RPMI7951 (cell line): ENCODE measurements around the gene MAFF. TPM values are rescaled to one million over a fixed set of nuclear protein-coding genes. Genes with fewer than 3 reads are reported as not detected.

Source experiments
- DNase-seq: peaks from one replicate; pipeline ENCODE4 v3.0.0-alpha.2; 2012; ENCODE audit warnings: low read depth
- total RNA-seq: library from RNA; depleted of rRNA; stranded (reverse); fragments of >200 nt; shearing (Covaris generic); gene quantifications from 2 replicates; pipeline ENCODE4 v1.2.3, GENCODE V29; 2014; rRNA removed

Gene MAFF
- total RNA-seq, 1 experiment from 2014 or later, result 6.4 TPM

DNA sequence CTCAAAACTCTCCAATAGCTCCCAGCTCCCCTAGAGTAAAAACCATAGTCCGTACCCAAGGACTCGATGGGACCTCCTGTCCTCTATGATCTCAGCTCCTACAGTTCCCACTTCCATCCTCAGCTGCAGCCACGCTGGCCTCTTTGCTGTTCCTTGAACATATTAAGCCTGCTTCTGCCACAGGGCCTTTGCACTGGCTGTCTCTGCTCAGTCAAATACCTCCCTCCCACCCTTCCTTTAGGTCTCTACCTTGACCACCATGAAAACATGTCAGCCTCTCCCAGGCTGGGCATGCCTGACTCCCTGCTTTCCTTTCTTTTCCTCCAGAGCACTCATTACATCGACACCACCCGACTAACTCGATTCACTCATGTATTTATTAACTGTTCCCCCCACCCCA, 46.5 kb downstream of the MAFF start:
- DNase-seq, result no peak

DNA sequence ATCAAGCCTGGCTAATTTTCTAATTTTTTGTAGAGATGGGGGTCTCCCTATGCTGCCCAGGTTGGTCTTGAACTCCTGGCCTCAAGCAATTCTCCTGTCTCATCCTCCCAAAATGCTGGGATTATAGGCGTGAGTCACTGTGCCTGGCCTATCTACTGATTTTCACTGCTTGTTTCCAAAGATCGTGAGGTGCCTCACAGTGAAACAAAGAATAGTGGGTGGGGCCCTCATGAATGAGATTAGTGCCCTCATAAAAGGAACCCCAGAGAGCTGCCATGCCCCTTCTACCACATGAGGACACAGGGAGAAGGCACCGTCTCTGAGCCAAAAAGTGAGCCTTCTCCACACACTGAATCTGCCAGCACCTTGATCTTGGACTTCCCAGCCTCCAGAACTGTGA, 47.5 kb downstream of the MAFF start:
- DNase-seq, result no peak

DNA sequence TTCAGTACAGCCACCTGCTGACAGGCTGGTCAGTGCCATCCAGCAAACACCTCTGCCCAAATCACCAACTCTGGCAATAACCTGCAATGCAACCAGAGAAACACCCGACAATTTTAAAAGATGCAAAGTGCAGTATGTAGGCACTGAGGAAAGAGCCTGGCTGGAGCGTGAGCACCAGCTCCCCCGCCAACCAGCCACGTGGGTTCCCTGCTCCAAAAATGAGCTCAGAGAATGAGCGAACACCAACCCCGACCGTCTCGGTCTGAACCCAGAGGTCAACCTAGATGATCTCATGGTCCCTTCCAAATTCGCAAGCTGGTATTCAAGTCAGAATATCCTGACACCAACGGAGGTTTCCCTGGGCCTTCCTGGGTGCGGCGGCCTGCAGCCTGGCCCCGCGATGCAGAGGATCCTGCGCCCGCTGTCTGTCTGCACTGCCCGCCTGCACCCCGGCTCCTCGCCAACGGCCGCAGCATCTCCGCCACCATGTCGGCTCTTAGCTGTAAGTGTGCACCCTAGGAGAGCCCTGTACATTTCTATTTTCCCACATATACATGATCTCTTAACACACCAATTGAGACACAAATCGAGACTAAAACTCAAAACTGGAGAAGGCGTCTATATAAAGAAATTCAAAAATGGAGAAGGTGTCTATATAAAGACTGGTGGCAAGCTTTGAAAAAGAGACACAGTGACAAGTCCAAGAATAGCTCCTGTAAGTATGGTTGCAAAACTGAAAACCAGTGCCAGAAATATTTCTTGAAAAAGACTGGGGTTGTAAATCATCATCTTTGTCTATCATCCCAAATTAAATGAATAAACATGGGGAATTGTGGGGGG, 48.2 kb downstream of the MAFF start:
- DNase-seq, result no peak

DNA sequence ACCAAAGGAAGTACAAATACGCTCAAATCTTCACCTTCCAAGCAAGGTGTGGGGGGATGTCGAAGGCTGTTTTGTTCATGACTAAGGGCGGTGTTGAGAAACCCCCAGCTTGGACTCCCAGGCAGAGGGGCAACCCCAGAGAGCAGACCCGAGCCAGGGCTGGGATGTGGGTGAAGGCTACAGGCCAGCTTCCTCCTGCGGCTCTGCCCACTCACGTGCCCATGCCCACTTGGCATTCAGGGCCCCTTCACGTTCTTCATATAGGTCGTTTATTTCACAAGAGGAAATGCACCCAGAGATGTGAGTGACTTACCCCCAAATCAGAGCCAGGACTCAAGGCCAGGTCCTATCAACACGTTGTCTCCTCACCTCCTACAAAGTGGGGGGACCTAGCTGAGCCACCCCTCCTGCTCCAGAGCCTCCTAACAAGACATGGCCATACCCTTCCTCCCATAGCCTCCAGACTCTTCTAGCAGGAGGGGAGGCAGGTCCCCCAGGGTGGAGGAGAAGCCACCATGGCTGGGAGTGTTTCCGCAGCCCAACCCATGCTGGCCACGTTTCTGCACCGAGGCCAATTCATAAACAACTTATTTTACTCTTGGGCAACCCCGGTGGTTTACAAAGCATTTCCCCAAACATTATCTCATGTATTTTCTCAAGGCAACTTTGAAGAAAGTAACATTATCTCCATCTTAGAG, 49.0 kb downstream of the MAFF start:
- no peak for DNase-seq

DNA sequence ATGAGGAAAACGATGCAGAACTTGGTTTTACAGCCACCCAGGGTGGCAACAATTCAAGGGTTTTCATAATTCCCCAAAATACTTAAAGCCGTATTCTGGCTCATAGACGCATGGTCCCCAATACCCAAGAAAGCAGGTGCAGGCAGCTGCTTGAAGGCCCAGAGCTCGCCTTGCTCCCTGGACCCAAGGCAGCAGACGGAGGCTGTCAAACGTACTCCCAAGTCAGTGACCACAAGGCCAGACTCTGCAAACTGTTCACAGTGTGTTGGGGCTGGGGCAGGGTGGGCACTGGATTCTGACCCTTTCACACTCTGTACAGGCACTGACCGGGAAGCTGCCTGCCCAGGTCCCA, 49.5 kb downstream of the MAFF start:
- DNase-seq, result no peak

DNA sequence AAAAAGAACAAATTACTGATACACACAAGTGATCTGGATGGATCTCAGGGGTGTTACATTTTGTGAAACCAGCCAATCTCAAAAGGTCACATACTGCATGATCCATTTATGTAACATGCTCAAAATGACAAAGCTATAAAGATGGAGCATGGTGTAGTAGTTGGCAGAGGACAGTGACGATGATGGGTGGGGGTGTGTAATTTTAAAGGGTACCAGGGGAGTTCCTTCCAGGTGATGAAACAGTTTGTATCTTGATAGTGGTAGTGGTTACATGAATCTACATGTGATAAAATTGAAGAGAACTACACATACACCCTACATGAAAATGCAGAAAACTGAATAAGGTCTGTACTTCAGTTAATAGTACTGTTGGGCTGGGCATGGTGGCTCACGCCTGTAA, 53.9 kb downstream of the MAFF start:
- no peak for DNase-seq

DNA sequence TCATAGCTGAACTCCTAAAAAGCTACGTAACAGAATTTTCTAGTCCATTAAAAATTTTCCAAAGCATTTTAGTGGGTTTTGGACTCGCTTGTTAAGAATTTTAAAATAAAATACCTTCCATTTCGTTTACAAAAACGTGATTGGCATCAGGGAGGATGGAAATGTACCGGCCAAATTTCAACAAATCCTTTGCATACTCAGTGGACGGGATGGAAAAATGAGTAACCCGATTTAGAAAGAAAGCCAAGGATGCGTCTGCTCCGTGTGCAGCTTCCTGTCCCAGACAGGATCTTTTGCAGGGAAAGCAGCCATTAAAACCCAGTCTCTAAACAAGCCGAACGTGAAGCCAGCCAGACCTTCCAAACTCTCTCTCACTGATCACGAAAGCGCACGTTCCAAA, 55.4 kb downstream of the MAFF start:
- DNase-seq, result no peak

DNA sequence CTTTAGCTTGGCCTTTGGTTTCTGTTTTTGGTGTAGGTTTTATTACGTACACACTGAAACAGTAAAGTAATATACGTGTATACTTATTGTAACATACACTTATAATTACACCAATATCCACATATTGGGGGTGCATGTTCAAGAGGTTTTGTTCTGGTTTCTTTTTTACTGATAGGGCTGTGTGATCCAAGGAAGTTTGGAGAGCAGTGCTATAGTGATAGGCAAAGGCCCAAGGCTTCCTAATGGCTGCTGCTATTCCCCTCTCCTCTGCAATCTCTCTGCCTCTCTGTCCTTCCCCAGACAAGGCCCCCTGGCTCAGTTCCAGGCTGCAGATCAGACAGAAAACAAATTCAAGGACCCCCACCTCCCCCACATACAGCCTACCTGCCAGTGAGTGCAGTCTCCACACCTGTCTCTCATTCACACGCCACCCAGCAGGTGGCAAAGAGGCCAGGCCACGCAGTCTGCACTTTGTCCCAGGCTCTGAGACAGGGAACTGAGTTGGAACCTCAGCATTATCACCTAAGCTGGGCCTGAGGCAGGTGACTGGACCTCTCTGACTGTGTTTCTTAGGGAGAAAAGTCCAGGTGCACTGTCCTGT, 56.0 kb downstream of the MAFF start:
- no peak for DNase-seq

DNA sequence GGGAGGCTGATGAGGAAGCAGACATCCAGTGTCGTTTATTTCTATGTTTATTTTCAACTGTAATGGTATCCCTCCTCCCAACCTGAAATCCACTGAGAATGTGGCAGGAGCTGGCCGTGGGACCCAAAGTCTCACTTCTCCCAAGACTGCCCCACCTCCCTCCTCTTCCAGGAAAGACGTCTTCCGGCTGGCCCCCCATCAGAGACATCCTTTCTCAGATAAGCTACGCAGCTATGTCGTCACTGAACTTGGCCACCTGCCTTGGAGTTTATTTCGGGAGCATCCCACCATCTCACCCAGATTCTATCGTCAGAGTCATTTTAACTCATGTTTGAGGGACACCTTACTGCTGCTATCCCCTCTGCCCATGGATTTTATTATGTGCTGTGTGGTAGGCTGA, 57.1 kb downstream of the MAFF start:
- no peak for DNase-seq

DNA sequence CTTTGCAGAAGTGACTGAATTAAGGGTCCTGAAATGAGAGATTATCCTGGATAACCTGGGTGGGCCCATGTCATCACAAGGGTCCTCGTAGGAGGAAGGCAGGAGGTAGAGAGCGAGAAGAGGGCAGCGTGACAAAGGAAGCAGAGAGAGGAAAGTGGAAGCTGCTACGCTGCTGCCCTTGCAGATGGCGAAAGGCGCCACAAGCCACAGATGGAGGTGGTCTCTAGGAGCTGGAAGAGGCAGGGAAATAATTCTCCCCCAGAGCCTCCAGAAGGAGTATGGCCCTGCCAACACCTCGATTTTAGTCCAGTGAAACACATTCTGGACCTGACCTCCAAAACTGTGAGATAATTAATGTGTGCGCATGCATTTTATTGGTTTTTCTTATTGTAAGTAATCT, 57.6 kb downstream of the MAFF start:
- no peak for DNase-seq

DNA sequence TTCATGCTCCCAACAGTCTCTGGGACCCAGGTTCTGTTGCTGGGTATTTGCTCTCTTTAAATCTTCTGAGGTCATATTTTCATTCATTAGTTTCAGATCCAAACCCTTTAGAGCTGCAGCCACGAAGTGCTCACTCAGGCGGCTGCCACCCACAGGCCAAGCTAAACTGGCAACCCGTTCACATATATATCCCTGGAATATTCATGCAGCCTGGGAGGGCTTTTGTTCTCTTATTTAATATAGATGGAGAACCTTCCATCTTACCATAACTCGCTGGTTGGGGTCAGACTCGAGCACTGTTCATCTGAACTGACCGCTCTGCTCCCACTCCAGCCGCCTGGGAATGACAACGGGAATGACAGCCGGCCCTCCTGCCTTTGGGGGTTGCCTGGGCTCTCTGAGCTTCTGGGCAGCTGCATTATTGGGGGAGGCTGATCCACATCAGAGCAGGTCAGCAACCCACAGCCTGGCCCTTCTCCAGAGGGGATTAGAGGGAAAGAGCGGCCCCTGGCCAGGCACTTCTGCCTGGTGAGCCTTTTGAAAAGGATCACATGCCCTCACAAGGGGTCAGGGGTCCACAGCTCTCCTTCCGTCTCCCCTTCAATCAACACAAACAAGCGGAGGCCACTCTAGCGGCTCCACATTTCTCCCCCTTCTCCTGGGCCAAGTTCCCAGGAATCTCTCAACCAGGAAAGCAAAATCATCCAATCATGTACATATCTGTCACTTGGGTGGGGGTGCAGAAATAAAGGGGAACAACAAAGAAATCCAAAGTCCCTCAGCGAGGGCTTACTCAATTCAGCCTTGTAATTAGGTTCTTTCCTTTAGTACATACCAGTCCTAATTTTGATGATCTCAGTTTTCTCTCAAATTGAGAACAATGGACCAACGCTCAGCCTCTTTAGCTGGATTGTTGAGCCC, 59.2 kb downstream of the MAFF start:
- DNase-seq, result no peak

DNA sequence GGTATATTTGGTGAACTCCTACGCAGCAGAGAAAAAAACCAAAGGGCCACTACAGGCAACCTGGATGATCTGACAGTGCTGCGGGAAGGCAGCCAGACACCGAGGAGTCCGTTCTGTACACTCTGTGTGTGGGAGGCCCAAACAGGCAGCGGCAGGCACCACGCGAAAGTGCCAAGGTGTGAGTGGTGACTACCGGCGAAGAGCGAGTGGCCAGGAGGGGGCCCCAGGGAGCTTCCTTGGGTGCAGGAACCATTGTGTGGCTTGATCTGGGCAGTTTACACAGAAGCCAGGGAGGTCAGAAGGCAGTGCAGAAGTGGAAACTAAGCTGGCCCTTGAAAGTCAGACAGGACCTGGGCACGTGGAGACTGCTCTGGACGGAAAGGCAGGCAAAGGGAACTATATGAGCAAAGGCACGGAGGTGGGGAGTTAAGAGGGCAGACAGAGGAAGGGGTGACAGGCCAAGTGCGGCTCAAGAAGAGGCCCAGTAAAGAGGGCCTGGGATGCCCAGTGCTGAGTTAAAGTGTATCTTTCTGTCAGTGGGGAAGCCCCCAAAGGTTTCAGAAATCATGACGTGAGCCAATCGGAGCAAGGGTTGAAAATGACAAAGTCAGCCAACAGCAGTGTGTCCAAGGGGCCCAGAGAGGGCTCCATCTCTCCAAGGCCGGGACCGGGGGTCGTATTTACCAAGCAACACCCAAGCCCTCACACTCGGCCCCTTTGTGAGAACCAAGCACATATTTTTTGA, 60.4 kb downstream of the MAFF start:
- DNase-seq, result no peak

DNA sequence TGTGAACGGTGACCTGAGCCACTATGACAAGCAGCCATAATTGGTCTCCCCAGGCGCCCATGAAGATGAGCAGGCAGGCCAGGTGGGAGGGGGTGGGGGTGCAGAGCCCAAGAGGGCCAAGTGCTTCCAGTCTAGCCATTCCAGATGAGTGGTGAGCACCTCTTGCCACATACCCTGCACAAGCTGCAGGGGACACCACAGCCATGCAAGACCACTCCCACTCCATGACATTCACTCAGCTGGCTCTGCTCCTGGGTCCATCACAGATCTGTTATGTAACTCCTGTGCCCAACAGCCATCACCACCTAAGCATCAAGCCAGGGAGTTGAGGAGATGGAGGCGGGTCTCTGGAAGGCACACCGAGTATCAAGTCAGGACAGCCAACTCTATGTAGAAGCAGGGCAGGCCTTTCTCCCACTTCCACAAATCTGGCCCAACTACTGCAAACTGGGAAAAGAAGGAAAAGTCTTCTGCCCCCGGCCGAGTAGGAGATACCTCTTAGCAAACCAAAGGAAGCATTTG, 62.6 kb downstream of the MAFF start:
- no peak for DNase-seq

Other genes starting within 250 kb of the MAFF start
- 0.12 and 0.29 TPM in 2 replicates for gene C22orf23, start 248.4 kb upstream of the MAFF start, total RNA-seq
- gene POLR2F, start 248.3 kb upstream of the MAFF start, total RNA-seq, result 107 and 123 TPM in 2 replicates
- gene SOX10, start 217.4 kb upstream of the MAFF start, total RNA-seq, result 3.0 and 3.2 TPM in 2 replicates
- 6.5 and 12.7 TPM in 2 replicates for gene PICK1, start 144.6 kb upstream of the MAFF start, total RNA-seq
- not detected in 2 replicates for gene SLC16A8, start 117.8 kb upstream of the MAFF start, total RNA-seq
- gene BAIAP2L2, start 91.3 kb upstream of the MAFF start, total RNA-seq, result 5.0 and 9.7 TPM in 2 replicates
- 3.7 and 6.8 TPM in 2 replicates for gene PLA2G6, start 20.2 kb upstream of the MAFF start, total RNA-seq
- gene TMEM184B, start 71.0 kb downstream of the MAFF start, total RNA-seq, result 33.0 and 34.7 TPM in 2 replicates
- gene CSNK1E, start 115.4 kb downstream of the MAFF start, total RNA-seq, result 68.1 and 82.1 TPM in 2 replicates